ENCODE data around the gene TBCD.

DNA sequence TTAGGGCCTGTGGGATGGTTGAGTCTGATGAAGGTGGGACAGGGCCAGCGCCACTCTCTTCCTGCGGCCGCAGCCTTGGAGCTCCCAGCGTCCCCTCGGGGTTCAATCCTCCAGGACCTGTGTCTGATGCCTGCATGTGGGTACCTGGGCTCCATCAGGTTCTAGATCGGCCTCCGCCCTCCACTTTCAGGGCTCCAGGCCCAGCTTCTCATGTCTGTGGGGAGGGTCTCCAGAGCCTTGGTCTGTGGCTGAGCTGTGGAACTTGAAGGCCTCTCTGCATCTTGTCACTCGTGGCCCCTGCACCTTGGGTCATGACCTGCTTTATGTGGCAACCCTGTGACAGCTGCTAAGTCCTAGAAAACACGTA lies 177.8 kb downstream of the TBCD start:
- TF ChIP-seq, protein P1, sequence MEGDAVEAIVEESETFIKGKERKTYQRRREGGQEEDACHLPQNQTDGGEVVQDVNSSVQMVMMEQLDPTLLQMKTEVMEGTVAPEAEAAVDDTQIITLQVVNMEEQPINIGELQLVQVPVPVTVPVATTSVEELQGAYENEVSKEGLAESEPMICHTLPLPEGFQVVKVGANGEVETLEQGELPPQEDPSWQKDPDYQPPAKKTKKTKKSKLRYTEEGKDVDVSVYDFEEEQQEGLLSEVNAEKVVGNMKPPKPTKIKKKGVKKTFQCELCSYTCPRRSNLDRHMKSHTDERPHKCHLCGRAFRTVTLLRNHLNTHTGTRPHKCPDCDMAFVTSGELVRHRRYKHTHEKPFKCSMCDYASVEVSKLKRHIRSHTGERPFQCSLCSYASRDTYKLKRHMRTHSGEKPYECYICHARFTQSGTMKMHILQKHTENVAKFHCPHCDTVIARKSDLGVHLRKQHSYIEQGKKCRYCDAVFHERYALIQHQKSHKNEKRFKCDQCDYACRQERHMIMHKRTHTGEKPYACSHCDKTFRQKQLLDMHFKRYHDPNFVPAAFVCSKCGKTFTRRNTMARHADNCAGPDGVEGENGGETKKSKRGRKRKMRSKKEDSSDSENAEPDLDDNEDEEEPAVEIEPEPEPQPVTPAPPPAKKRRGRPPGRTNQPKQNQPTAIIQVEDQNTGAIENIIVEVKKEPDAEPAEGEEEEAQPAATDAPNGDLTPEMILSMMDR (IDR thresholded peaks at IDR 0.05; ENCODE audit: low read length) = no peak
- TF ChIP-seq EZH2 (optimal IDR thresholded peaks at IDR 0.05; ENCODE audit: low read depth, low read length) (no peak), EZH2phosphoT487 (IDR thresholded peaks at IDR 0.05; ENCODE audit: low read length) (no peak)
